MCF 10A (cell line): ENCODE data around the gene SH3BP5. TPM values are rescaled to one million over a fixed set of nuclear protein-coding genes. Genes with fewer than 3 reads are reported as not detected.

ENCODE experiments used
- BruUV-seq: library from RNA; stranded (reverse); fragments of 400-500 nt; replicated peaks from 2 replicates; lab custom pipeline; 2021; lab: Mats Ljungman, UMichigan
- CTCF ChIA-PET: fragments of 300-600 bp; sonication (Branson Sonifier 250); formaldehyde crosslinking; extraction: SDS; loops from one replicate; lab custom pipeline; 2021; ENCODE audit warnings: antibody characterized with exemption, inconsistent platforms; lab: Yijun Ruan, JAX
- POLR2A ChIA-PET: fragments of 300-600, 350-650 bp; sonication (Branson Sonifier 250); formaldehyde crosslinking; extraction: SDS; loops from one replicate; lab custom pipeline; 2020; ENCODE audit warnings: antibody characterized with exemption, inconsistent platforms; lab: Yijun Ruan, JAX
- DNase-seq: peaks from one replicate; pipeline ENCODE4 v3.0.0-alpha.2; 2018; ENCODE audit not compliant: unreplicated experiment
- H3K27ac Mint-ChIP-seq: one replicate; pipeline ENCODE4 v1.8.0; 2022; ENCODE audit warnings: mild to moderate bottlenecking, low read depth, mixed read lengths; ENCODE audit not compliant: unreplicated experiment
- H3K27me3 Mint-ChIP-seq: one replicate; pipeline ENCODE4 v1.8.0; 2022; ENCODE audit warnings: mixed read lengths; ENCODE audit not compliant: insufficient read depth, unreplicated experiment
- H3K36me3 Mint-ChIP-seq: one replicate; pipeline ENCODE4 v1.8.0; 2022; ENCODE audit warnings: mild to moderate bottlenecking, moderate library complexity, mixed read lengths; ENCODE audit not compliant: insufficient read depth, unreplicated experiment
- H3K4me1 Mint-ChIP-seq: one replicate; pipeline ENCODE4 v1.8.0; 2022; ENCODE audit warnings: mixed read lengths; ENCODE audit not compliant: insufficient read depth, unreplicated experiment
- H3K4me3 Mint-ChIP-seq: one replicate; pipeline ENCODE4 v1.8.0; 2022; ENCODE audit warnings: mild to moderate bottlenecking, moderate library complexity, mixed read lengths; ENCODE audit not compliant: unreplicated experiment
- H3K9me3 Mint-ChIP-seq: one replicate; pipeline ENCODE4 v1.8.0; 2022; ENCODE audit warnings: mixed read lengths; ENCODE audit not compliant: unreplicated experiment
- intact Hi-C: fragments of 100-400 bp; cut with micrococcal nuclease; formaldehyde crosslinking; loops from 2 replicates; pipeline ENCODE4 v1.14.1; 2022
- total RNA-seq: library from RNA; stranded (reverse); gene quantifications from 2 replicates; pipeline ENCODE4 v1.2.3, GENCODE V29; 2022
- TF ChIP-seq, protein P1 (sequence below): fragments of 200-600 bp; IDR thresholded peaks from one replicate; pipeline ENCODE4 v1.8.0; 2022; ENCODE audit warnings: antibody characterized with exemption, mild to moderate bottlenecking; ENCODE audit not compliant: unreplicated experiment

The SH3BP5 gene
- total RNA-seq, 1 experiment from 2014 or later: 8.8 TPM

DNA sequence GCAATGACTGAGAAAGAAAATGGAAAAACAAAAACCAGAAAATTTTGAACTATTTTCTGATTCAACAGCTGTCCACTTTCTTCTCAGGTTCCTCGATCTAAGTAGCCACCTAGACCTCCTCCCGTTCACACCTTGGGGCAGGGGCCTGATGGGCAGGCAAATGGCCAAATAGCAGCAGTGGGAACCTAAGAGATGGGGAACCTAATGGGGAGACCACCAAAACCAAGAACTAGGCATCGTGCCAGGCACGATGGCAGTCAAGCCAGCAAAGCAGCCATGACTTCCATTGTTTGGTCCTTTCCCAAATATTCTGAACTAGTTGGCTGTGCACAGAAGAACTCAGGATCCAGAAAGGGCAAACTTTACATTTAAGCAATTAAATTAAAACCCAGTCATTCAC lies 69.3 kb downstream of the SH3BP5 start:
- POLR2A ChIA-PET: interaction anchor here (0.9 kb wide), 1 partner anchor 10 kb away, joined by 3 read pairs; no protein-coding TSS in a partner anchor

DNA sequence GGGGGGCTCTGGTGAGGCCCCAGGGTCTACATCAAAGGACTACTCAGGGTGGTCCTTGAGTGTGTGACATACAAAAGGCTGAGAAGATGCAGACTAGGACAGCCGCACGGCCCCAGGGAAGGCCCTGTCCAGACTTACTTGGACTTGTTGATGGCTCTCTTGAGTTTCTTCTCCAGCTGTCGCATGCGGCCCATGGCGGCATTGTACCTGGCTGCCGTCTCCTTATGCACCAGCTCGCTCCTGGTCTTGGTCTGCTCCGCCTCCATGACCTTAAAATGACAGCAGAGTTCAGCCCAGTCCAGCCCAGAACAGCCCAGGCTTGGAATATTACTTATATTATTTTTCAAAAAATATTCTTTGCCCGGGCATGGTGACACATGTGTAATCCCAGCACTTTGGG lies 70.4 kb downstream of the SH3BP5 start:
- no peaks in the 10 kb centered on the region for H3K27me3 Mint-ChIP-seq
- BruUV-seq: no TSS peak
- H3K27ac Mint-ChIP-seq: no peak overlapping the region
- intact Hi-C loops: loop anchor here (10.0 kb wide), 1 partner anchor 157 kb away; no protein-coding TSS in a partner anchor
- peaks cover 29% of the 10 kb centered on the region for H3K36me3 Mint-ChIP-seq
- ChIA-PET POLR2A (interaction anchor here (0.7 kb wide), 1 partner anchor 1079 kb away, joined by 3 read pairs; no protein-coding TSS in a partner anchor), CTCF (interaction anchor here (0.7 to 0.9 kb wide), 3 partner anchors 143 to 753 kb away, joined by 3 read pairs; no protein-coding TSS in a partner anchor)
- peaks cover 15% of the 10 kb centered on the region for H3K4me1 Mint-ChIP-seq
- no peak for DNase-seq
- no peak overlapping the region for H3K4me3 Mint-ChIP-seq
- H3K9me3 Mint-ChIP-seq: no peaks in the 10 kb centered on the region
- TF ChIP-seq, protein P1, sequence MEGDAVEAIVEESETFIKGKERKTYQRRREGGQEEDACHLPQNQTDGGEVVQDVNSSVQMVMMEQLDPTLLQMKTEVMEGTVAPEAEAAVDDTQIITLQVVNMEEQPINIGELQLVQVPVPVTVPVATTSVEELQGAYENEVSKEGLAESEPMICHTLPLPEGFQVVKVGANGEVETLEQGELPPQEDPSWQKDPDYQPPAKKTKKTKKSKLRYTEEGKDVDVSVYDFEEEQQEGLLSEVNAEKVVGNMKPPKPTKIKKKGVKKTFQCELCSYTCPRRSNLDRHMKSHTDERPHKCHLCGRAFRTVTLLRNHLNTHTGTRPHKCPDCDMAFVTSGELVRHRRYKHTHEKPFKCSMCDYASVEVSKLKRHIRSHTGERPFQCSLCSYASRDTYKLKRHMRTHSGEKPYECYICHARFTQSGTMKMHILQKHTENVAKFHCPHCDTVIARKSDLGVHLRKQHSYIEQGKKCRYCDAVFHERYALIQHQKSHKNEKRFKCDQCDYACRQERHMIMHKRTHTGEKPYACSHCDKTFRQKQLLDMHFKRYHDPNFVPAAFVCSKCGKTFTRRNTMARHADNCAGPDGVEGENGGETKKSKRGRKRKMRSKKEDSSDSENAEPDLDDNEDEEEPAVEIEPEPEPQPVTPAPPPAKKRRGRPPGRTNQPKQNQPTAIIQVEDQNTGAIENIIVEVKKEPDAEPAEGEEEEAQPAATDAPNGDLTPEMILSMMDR: no peak

More for the DNA sequence above, 69.3 kb downstream of the SH3BP5 start:
- no peak overlapping the region for H3K27ac Mint-ChIP-seq
- BruUV-seq: no TSS peak
- peaks cover 18% of the 10 kb centered on the region for H3K36me3 Mint-ChIP-seq
- H3K27me3 Mint-ChIP-seq: no peaks in the 10 kb centered on the region
- no peaks in the 10 kb centered on the region for H3K9me3 Mint-ChIP-seq
- intact Hi-C loops: loop anchor here (10.0 kb wide), 1 partner anchor 158 kb away; no protein-coding TSS in a partner anchor
- peaks cover 19% of the 10 kb centered on the region for H3K4me1 Mint-ChIP-seq
- TF ChIP-seq, protein P1: no peak
- CTCF ChIA-PET: interaction anchor here (0.5 to 9.6 kb wide), 6 partner anchors 116 to 538 kb away, joined by 3 to 183 read pairs (median 4); no protein-coding TSS in a partner anchor
- no peak for DNase-seq
- no peak overlapping the region for H3K4me3 Mint-ChIP-seq

DNA sequence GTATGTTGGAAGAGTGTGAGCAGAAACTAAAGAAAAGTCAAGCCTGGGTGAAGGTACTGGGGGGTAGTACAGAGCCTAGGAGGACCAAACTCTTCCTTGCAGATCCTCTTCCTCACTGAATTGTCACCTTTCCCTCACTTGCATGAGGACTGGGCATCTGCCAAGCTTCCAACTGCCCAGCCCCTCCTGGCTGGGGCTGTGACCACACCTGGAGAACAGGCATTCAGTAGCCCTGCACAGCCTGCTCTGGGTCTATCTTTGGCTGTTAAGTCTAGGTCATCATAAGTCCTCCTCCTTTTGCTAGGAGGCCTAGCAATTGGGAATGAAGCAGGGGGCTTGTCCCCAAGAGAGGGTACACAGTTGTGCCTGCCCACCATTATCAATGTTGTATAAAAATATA lies 71.1 kb downstream of the SH3BP5 start:
- ChIA-PET POLR2A (interaction anchor here (0.9 kb wide), 1 partner anchor 103 kb away, joined by 4 read pairs; no protein-coding TSS in a partner anchor), CTCF (interaction anchor here (0.7 to 1.3 kb wide), 2 partner anchors 58 to 752 kb away, joined by 3 to 4 read pairs; no protein-coding TSS in a partner anchor)
- no peaks in the 10 kb centered on the region for H3K27me3 Mint-ChIP-seq
- no peaks in the 10 kb centered on the region for H3K9me3 Mint-ChIP-seq
- H3K4me1 Mint-ChIP-seq: peaks cover 15% of the 10 kb centered on the region
- H3K36me3 Mint-ChIP-seq: peaks cover 36% of the 10 kb centered on the region
- no peak for DNase-seq
- no peak overlapping the region for H3K4me3 Mint-ChIP-seq
- intact Hi-C loops: loop anchor here (10.0 kb wide), 1 partner anchor 156 kb away; no protein-coding TSS in a partner anchor
- H3K27ac Mint-ChIP-seq: no peak overlapping the region
- no TSS peak for BruUV-seq
- TF ChIP-seq, protein P1: no peak

DNA sequence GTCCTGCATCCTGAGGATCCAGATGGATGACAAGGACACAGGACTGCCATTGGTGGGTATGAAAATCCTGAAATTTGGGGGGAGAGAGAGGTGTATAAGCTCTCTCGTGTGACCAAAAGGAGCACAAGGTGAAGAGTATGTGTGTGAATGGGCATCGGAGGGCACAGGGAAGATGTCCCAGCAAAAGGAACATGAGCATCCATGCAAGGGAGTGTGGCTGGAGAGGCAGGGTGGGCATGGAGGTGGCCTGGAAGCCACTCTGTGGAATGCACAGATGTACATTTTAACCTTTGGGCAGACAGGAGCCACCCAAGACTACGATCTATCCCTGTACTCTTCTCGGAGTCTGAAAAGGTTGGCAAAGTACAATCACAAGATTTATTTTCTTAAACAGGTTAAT lies 71.9 kb downstream of the SH3BP5 start:
- Mint-ChIP-seq H3K36me3 (peaks cover 43% of the 10 kb centered on the region), H3K27ac (no peak overlapping the region), H3K4me3 (no peak overlapping the region), H3K27me3 (no peaks in the 10 kb centered on the region), H3K4me1 (peaks cover 15% of the 10 kb centered on the region), H3K9me3 (no peaks in the 10 kb centered on the region)
- ChIA-PET CTCF (interaction anchor here (0.6 to 1.7 kb wide), 9 partner anchors 8 to 145 kb away, joined by 3 to 10 read pairs (median 4); partner anchors contain the start of gene SH3BP5), POLR2A (interaction anchor here (0.7 to 1.1 kb wide), 3 partner anchors 7 to 337 kb away, joined by 3 to 5 read pairs (median 4); no protein-coding TSS in a partner anchor)
- intact Hi-C loops: loop anchor here (10.0 kb wide), 1 partner anchor 156 kb away; no protein-coding TSS in a partner anchor
- TF ChIP-seq, protein P1: no peak
- BruUV-seq: no TSS peak
- no peak for DNase-seq
